DND-41 (cell line): ENCODE results near the gene TMEM38A.

ENCODE experiments used
- CTCF ChIP-seq: IDR thresholded peaks from 2 replicates; pipeline ENCODE4 v1.5.1; 2012; ENCODE audit warnings: borderline replicate concordance, low read length, moderate library complexity, mild to moderate bottlenecking; ENCODE audit not compliant: poor library complexity, severe bottlenecking; ENCODE audit errors: extremely low read depth
- EZH2 ChIP-seq: IDR thresholded peaks from 3 replicates; pipeline ENCODE4 v1.6.1; 2012; ENCODE audit warnings: borderline replicate concordance, low read depth, mild to moderate bottlenecking, moderate library complexity, low read length, inconsistent platforms; ENCODE audit not compliant: severe bottlenecking

- TF ChIP-seq CTCF (no peak), EZH2 (no peak)
Observed at GRCh38 chr19:16668176-16668575, 7.2 kb downstream of the TMEM38A start.
